Midbrain (tissue), 1 donor: ENCODE data around the gene TBCE.
A peak's percentile ranks its signal among the peaks of the same experiment; 100 is the strongest.

Experiments used
- DNase-seq: peaks from one replicate; lab custom pipeline; 2025; lab: John Stamatoyannopoulos, UW

The TBCE gene

GRCh38 chr1:235411489-235412486, 44.6 kb downstream of the TBCE start:
- no peak for DNase-seq

- DNase-seq: peak; percentile 53
Observed at GRCh38 chr1:235415008-235415904, 48.0 kb downstream of the TBCE start.

DNA sequence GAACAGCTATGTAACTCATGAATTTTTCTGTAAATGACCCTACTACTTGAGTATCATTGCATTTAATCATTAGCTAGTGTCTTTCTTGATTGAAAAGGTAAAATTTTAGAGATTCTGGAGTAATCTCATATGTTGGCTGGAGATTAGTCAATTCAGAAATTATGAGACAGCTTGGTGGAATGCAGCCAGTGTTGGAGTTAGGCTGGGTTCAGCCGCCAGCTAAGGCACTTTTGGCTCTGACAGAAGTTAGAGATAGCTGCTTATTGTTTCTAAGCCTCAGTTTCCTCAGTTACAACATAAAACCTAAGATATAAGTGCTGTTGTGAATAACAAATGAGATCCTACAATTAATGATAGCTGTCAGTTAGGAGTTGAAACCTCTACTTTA, 49.4 kb downstream of the TBCE start:
- no peak for DNase-seq

DNA sequence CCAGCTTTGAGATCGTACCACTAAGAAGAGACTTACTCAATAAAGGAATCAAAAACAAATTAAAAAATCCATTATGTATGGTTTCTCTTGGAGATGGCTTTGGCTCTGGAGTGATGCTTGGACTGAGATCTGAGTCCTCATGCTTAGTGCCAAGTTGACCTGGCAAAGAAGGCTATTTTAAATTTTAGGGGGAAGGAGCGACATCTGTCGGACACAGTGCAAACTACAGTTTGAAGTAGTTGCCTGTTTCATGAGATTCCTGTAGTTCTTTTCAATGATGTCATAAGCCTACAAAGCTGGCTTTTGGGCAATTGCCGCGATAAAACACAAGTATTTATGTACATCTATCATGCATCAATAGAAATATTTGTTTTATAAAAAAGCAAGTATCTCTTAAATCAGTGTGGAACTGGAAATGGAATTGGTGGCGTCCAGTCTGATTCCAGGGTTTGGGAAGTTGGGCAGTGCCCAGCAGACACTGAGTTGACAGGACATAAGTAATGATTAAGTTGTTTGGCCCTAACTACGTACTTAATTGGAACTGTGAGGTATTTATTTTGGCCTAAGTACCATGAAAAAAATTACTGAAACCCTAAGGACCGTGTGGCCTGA, 50.0 kb downstream of the TBCE start:
- DNase-seq: peak; percentile 80

DNA sequence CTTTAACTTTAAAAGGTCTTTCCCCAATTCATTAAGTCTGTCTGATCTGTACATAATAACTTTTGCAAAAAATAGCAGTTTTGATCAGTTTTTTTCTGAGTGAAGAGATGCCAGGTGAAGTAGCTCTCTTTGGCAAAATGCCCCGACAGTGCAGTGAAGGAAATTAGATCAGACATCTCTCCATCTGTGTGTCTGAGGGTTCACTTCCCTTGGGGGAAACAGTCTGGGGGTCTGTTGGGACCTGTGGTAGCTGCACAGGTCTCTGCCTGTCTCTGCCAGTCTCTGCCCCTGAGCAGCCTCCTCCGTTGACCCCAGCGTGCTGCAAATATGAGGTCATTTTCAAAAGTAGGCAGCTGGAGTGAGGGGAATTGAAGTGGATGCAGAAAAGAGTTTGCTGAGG, 54.5 kb downstream of the TBCE start:
- DNase-seq: no peak

DNA sequence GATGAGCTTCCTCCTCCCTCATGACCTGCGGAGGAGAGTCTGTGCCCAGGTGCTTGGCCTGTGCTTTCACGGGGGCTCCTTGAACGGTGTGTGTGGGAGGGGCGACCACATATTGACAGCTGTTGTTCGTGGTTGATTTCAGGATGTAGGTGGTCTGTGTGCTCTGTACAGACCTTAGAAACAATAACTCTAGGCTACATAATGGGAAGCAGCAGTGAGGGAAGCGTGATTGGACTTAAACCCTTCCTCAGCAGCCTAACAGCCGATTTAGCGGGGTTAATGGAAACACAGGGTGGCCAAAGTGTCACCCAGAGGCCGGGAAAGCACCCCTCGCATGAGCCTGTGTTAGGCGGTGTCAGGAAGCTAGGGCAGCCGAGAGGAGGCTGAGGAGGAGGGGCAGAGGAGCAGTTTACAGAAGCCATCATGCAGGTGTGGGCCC, 56.0 kb downstream of the TBCE start:
- DNase-seq: no peak

DNA sequence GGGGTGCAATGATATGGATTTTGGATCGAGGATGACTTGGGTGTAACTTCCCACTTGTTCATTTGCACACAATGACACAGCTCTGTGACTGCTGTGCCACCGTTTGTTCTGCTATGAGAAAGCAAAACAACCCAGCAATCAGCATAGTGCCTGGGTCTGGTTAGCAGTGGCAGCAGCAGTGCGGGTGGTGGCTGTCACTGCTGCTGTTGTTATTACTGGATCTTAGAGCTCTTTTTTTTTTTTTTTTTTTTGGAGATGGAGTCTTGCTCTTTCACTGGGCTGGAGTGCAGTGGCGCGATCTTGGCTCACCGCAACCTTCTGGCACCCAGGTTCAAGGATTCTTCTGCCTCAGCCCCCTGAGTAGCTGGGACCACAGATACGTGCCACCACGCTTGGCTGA, 56.9 kb downstream of the TBCE start:
- peak; percentile 40 for DNase-seq

- DNase-seq: no peak
Observed at GRCh38 chr1:235425357-235425756, 58.1 kb downstream of the TBCE start.

DNA sequence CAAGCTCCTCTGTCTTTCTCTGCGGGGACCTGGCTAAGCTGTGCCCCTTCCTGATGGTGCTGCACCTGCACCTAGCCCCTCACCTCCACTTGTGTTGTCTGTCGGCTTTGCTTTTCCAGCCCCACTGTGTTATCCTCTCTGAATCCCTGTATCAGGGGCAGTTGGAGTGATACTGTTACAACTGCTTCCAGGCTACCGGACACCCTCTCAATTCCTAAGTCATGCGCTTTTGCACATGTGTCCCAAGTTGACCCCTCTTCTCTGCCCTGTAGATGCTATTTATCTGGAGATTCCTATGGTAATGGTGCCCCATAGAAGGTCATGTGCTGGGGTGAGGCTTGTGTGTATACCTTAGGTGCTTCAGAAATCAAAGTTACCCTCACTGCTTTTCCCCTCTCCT, 58.9 kb downstream of the TBCE start:
- no peak for DNase-seq

GRCh38 chr1:235426680-235427079, 59.5 kb downstream of the TBCE start:
- no peak for DNase-seq

GRCh38 chr1:235427447-235427846, 60.2 kb downstream of the TBCE start:
- DNase-seq: no peak

DNA sequence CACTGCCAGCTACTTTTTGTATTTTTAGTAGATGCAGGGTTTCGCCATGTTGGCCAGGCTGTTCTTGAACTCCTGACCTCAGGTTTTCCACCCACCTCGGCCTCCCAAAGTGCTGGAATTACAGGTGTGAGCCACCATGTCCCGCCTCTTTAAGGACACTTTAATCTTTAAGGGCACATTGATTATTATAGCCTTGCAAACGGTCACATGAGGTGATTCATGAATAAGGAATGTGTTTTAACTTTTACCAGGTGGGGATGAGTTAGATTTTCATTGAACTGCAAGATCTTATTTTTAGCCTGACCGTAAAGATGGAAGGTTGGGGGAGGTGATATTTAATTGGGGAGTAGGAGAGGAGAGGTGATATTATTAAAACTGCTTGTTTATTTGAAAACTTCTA, 61.9 kb downstream of the TBCE start:
- no peak for DNase-seq

DNA sequence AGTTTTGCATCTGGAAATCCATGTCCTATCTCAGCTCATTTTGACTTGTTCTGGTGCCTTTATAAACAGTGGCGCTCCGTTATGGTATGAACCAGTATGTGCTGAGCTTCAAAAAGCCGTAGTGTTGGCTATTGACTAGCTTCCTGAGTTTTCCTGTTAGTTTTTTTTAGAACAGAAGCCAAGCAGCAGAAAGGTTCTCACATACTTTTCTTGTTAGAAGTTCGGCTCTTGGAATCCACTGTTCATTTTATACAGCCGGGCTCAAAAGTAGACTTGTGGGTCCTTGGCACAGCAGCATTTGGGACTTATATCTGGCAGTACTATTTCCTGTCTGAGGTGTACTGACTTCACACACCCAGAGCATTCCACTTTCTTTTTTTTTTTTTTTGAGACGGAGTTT, 63.8 kb downstream of the TBCE start:
- DNase-seq: no peak

DNA sequence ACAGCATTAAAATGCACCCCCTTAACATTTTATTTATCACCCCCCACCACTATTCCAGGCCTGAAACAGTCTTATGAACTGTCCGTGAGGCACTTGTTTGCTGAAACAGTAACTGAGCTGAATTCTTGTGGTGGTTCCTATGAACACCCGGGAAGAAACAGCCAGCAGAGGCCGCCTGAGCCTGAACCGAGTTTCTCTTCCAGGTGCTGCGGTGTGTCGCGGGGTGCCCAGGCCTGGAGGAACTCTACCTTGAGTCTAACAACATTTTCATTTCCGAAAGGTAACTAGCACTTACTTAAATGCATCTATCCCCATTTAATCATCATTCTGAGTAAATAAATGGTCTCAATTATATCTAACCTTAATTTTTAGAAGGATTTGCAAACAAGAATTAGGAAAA, 66.8 kb downstream of the TBCE start:
- no peak for DNase-seq

DNA sequence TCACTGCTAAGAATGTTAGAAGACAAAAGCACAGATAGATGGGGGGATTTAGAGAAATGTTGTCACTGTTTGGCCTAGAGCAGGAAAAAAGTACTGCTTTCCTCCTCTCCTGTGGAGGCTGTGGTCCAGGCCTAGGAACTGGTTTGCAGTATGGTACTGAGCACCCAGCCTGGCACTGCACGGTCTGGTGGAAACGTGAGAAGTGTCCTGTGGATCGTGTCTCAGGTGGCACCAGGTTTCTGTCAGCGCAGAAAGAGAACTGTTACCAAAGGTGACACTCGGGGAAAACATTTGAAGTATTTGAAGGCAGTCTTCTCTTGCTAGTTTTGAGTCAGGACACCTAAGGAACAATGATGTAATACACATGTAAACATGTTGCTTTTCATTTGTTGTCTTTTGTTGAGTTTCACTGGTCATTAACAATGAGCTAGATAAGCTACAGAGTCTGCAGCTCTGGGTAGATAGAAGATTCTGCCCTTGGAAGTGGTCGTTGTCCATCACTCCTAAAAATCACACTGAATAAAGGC, 74.0 kb downstream of the TBCE start:
- DNase-seq: no peak

- no peak for DNase-seq
Observed at GRCh38 chr1:235442788-235443429, 75.7 kb downstream of the TBCE start.

GRCh38 chr1:235448616-235449015, 81.4 kb downstream of the TBCE start:
- no peak for DNase-seq

DNA sequence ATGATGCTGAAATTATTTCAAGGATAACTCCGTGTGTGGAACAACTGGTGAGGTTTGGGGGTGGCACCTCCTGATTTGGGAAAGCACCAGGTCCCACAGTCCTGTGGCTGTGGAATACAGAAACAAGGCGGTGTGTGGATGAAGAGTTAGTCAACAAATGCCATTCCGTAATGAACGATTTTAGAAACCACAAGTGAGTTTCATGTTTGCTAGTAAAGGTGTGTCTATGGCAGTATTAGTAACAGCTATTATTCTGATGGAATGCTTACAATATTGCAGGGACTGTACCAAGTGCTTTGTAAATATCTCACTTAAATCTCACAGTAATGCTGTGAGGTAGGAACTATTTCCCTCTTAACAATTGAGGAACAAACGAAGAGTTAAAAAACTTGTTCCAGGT, 83.2 kb downstream of the TBCE start:
- DNase-seq: no peak

GRCh38 chr1:235450886-235451483, 83.8 kb downstream of the TBCE start:
- DNase-seq: no peak

DNA sequence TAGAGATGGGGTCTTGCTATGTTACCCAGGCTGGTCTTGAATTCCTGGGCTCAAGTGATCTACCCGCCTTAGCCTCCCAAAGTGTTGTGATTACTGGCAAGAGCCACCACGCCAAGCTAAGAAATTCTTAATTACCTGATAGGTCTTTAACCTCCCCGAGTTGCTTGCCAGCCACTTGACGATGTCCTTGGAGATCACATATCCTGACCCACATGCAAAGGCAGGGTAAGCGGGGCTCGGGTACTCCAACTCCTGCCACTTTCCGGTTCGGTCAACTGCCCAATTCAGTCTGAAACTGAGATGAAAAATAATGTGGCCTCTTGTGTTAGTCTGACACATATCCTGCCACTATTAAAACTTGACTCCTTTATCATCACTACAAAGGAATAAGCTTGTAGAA, 86.8 kb downstream of the TBCE start:
- DNase-seq: no peak

- no peak for DNase-seq
Observed at GRCh38 chr1:235455097-235455496, 87.9 kb downstream of the TBCE start.
